Measurements from ENCODE around the gene GALNT9.
"Not testable (repeated sequence)": the region's sequence is repeated elsewhere in the genome, so short reads cannot be mapped to it uniquely, and the experiment has no call there.

Gene GALNT9

GRCh38 chr12:132248453-132249167, 80.8 kb downstream of the GALNT9 start:
- ATAC-seq (no peak), DNase-seq (ENCODE audit: low spot score in 2 of 2) (no peak)
- no peaks in the 10 kb centered on the region for H3K9me3 Mint-ChIP-seq
- no peak overlapping the region for H3K27ac Mint-ChIP-seq
- peaks cover 4% of the 10 kb centered on the region for H3K4me1 Mint-ChIP-seq
- no peaks in the 10 kb centered on the region for H3K36me3 Mint-ChIP-seq
- H3K4me3 Mint-ChIP-seq = no peak overlapping the region

- H3K9me3 Mint-ChIP-seq = no peaks in the 10 kb centered on the region
- ATAC-seq = no peak
These were observed 81.5 kb downstream of the GALNT9 start for GRCh38 chr12:132247718-132248452.

DNA sequence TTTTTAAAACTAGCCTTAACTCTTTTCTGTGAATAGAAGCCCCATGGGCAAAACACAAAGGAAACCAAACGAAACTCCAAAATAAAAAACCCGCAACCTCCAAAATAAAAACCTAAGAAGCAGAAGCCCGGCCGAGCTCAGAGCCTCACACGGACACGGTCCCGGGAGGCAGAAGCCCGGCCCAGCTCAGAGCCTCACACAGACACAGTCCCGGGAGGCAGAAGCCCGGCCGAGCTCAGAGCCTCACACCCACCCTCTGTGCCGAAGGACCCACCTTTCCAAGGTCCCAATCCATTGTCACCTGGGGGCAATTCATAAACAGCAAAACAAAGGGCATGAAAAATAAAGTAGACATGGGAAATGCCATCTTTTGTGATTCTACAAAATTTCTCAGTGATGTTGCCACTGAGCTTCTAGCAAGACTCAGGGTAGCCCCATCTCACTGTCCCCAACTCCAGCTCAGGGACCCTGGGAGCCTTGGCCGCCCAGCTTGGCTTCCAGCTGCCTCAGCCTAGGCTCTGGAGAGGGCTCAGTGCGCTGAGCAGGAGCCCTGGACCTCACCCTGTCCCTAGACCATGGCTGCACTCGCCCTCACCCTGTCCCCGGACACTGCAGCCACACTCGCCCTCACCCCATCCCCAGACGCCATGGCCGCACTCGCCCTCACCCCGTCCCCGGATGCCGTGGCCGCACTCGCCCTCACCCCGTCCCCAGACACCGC, 82.2 kb downstream of the GALNT9 start:
- no peak overlapping the region for H3K4me3 Mint-ChIP-seq
- H3K27ac Mint-ChIP-seq = no peak overlapping the region
- no peaks in the 10 kb centered on the region for H3K9me3 Mint-ChIP-seq
- DNase-seq (ENCODE audit: low spot score in 2 of 2) = no peak
- ATAC-seq = no peak
- H3K36me3 Mint-ChIP-seq = no peaks in the 10 kb centered on the region
- H3K4me1 Mint-ChIP-seq = peaks cover 8% of the 10 kb centered on the region

More at GRCh38 chr12:132247718-132248452, 81.5 kb downstream of the GALNT9 start:
- H3K27ac Mint-ChIP-seq = no peak overlapping the region
- no peak for DNase-seq (ENCODE audit: low spot score in 2 of 2)
- peaks cover 8% of the 10 kb centered on the region for H3K4me1 Mint-ChIP-seq
- H3K36me3 Mint-ChIP-seq = no peaks in the 10 kb centered on the region
- no peak overlapping the region for H3K4me3 Mint-ChIP-seq

DNA sequence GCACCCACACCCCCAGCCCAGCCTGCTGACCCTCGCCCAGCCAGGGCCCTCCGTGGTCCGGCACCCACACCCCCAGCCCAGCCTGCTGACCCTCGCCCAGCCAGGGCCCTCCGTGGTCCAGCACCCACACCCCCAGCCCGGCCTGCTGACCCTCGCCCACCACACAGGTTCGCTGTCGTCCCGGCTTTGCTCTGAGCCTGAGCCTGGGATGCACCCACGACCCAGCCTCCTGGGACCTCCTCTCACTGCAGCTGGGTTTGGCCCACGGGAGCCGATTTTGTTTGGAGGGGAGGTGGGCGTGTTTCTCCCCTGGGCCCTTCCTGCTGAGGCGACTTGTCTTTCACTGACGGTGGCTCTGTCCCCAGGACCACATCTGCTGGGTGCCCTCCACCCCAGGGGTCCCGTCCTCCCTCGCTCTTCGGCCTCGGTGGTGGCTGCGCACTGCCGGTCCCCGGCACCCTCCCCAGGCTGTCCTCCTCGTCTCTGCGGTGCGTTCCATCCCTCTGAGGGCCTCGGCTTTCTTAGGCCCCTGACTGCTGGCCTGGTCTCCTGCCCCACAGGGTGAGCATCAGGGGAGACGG, 83.8 kb downstream of the GALNT9 start:
- no peak overlapping the region for H3K4me3 Mint-ChIP-seq
- H3K36me3 Mint-ChIP-seq = no peaks in the 10 kb centered on the region
- H3K4me1 Mint-ChIP-seq = peaks cover 8% of the 10 kb centered on the region
- ATAC-seq (no peak), DNase-seq (ENCODE audit: low spot score in 2 of 2) (no peak)
- H3K27ac Mint-ChIP-seq = no peak overlapping the region
- no peaks in the 10 kb centered on the region for H3K9me3 Mint-ChIP-seq

DNA sequence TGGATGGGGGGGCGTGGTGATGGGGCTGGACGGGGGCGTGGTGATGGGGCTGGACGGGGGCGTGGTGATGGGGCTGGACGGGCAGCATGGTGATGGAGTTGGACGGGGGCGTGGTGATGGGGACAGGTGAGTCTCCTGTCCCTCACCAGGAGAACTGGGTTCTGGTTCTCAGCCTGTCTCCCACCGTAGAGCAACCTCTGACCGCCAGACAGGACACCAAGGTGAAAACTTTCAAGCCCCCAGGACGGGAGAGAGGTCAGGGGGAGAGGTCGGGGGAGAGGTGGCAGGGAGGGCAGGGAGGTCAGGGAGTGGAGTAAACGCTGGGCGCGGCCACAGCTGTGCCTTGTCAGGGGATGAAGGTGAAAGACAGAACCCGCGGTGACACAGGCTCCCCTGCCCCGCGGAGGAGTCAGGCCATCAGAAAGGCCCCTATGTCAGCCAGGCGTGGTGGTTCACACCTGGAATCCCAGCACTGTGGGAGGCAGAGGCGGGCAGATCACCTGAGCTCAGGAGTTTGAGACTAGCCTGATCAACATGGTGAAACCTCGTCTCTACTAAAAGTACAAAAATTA, 84.6 kb downstream of the GALNT9 start:
- Mint-ChIP-seq H3K9me3 (no peaks in the 10 kb centered on the region), H3K4me1 (peaks cover 8% of the 10 kb centered on the region), H3K36me3 (no peaks in the 10 kb centered on the region), H3K4me3 (no peak overlapping the region), H3K27ac (no peak overlapping the region)
- no peak for DNase-seq (ENCODE audit: low spot score in 2 of 2)
- no peak for ATAC-seq

DNA sequence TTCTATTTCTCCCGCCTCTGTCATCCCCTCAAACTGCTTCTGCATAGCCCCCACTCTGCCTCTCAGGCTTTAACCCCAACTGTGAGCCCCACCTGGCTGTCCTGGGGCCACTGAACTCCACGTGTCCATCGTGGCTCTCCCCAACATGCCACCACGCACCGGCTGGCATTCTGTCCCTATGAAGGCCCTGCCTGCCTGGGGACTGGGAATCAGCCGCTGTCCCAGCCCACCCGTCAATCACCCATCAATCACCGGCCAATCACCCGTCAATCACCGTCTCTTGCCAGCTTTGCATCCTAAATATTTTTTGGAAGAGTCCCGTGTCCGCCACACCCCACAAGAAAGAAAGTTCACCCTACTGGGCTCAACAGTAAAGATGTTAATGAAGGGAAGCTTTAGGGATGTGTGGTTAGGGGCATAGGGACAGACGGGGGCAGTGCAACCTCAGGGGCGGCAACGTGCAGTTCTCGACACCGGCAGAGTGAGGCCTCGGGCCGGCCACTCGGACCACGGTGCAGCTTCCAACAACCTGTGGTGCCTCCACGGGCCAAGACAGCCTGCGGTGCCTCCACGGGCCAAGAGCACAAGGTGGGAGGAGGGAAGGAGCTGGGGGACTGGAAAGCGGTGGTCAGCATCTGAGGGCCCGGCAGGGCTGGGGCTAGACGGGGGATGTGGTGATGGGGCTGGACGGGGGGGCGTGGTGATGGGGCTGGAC, 85.6 kb downstream of the GALNT9 start:
- H3K9me3 Mint-ChIP-seq = no peaks in the 10 kb centered on the region
- no peak for DNase-seq (ENCODE audit: low spot score in 2 of 2)
- no peak overlapping the region for H3K27ac Mint-ChIP-seq
- no peak overlapping the region for H3K4me3 Mint-ChIP-seq
- ATAC-seq = peak; percentile 17
- H3K36me3 Mint-ChIP-seq = no peaks in the 10 kb centered on the region
- peaks cover 8% of the 10 kb centered on the region for H3K4me1 Mint-ChIP-seq

GRCh38 chr12:132243171-132243570, 86.2 kb downstream of the GALNT9 start:
- not testable (repeated sequence) for H3K9me3 Mint-ChIP-seq; H3K4me3 Mint-ChIP-seq; H3K36me3 Mint-ChIP-seq; H3K4me1 Mint-ChIP-seq; ATAC-seq; H3K27ac Mint-ChIP-seq; DNase-seq (ENCODE audit: low spot score in 2 of 2)

DNA sequence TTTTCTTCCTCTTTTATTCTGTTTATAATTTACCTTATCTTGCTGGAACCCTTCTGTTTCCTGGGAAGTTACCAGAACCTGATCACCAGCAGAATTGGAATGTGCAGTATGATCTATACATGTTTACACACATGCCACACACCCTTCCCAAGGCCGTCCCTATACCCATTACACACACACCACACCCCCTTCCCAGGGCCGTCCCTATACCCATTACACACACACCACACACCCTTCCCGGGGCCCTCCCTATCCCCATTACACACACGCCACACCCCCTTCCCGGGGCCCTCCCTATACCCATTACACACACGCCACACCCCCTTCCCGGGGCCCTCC, 88.8 kb downstream of the GALNT9 start:
- not testable (repeated sequence) for H3K27ac Mint-ChIP-seq; H3K4me3 Mint-ChIP-seq; DNase-seq (ENCODE audit: low spot score in 2 of 2); H3K36me3 Mint-ChIP-seq; H3K9me3 Mint-ChIP-seq; ATAC-seq
- H3K4me1 Mint-ChIP-seq = peaks cover 14% of the 10 kb centered on the region

DNA sequence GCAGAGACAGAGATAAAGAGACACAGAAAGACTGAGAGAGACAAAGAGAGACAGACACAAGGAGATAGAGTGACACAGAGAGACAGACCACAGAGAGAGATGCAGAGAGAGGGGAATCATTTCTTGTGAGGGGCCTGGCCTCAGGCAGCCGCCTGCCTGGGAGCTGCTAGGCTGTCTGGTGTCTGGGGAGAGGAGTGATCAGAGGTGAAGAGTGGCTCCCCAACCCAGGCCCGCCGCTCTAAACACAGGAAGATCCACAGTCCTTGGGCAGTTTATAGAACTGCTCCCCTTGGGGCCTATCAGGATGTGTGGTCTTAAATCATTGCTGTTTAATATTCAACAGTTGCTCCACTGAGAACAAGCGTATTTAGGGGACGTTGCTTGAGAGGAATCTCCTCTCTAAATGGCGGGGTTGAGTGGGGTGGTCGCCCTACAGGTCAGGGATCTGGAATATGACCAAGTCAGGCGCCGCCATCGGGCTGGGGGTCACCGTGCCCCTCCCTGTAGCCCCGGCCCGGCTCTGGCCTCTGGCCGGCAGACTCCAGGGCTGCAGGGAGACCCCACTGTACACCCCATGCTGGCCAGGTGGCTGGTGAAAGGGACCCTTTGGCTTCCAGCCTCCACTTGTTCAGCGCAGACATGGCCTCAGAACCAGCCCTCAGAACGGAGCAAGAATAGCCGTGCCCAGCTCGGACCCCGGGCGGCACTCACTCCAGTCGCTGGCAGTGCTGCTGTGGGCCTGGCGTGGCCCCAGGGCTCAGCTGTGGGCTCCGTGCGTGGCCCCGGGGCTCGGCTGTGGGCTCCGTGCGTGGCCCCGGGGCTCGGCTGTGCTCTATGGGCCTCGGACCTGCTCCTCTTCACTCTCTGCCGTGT, 89.4 kb downstream of the GALNT9 start:
- Mint-ChIP-seq H3K27ac (no peak overlapping the region), H3K4me3 (no peak overlapping the region), H3K4me1 (peaks cover 14% of the 10 kb centered on the region), H3K9me3 (no peaks in the 10 kb centered on the region), H3K36me3 (no peaks in the 10 kb centered on the region)
- no peak for ATAC-seq
- DNase-seq (ENCODE audit: low spot score in 2 of 2) = no peak

GRCh38 chr12:132239392-132239791, 90.0 kb downstream of the GALNT9 start:
- H3K27ac Mint-ChIP-seq = no peak overlapping the region
- peaks cover 14% of the 10 kb centered on the region for H3K4me1 Mint-ChIP-seq
- ATAC-seq = no peak
- DNase-seq (ENCODE audit: low spot score in 2 of 2) = no peak
- no peak overlapping the region for H3K4me3 Mint-ChIP-seq
- no peaks in the 10 kb centered on the region for H3K36me3 Mint-ChIP-seq
- no peaks in the 10 kb centered on the region for H3K9me3 Mint-ChIP-seq

DNA sequence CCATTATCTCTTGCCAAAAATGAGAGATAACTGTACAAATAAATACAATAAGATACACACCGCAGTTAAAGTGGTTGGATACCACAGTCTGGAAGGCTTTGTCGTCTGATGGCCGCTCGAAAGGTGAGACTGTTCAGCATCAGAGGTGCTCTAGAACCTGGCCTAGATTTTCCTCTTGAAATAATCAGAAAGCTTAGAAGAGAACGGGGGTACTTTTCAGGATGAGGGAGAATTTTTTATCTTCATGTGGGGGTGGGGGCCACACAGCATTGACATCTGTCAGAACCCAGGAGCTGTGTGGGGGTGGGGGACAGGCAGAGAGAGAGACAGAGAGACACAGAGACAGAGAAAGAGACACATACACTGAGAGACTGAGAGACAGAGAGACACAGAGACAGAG, 90.5 kb downstream of the GALNT9 start:
- peaks cover 12% of the 10 kb centered on the region for H3K4me1 Mint-ChIP-seq
- H3K36me3 Mint-ChIP-seq = no peaks in the 10 kb centered on the region
- no peak overlapping the region for H3K27ac Mint-ChIP-seq
- H3K4me3 Mint-ChIP-seq = no peak overlapping the region
- DNase-seq (ENCODE audit: low spot score in 2 of 2) (no peak), ATAC-seq (no peak)
- H3K9me3 Mint-ChIP-seq = no peaks in the 10 kb centered on the region

GRCh38 chr12:132238488-132238854, 90.9 kb downstream of the GALNT9 start:
- ATAC-seq = peak; percentile 57
- DNase-seq (ENCODE audit: low spot score in 2 of 2) = no peak
- H3K36me3 Mint-ChIP-seq = no peaks in the 10 kb centered on the region
- no peaks in the 10 kb centered on the region for H3K9me3 Mint-ChIP-seq
- no peak overlapping the region for H3K27ac Mint-ChIP-seq
- H3K4me3 Mint-ChIP-seq = no peak overlapping the region
- peaks cover 8% of the 10 kb centered on the region for H3K4me1 Mint-ChIP-seq

GRCh38 chr12:132237772-132238487, 91.5 kb downstream of the GALNT9 start:
- no peak for DNase-seq (ENCODE audit: low spot score in 2 of 2)
- no peak overlapping the region for H3K4me3 Mint-ChIP-seq
- no peaks in the 10 kb centered on the region for H3K36me3 Mint-ChIP-seq
- no peak overlapping the region for H3K27ac Mint-ChIP-seq
- H3K4me1 Mint-ChIP-seq = peaks cover 6% of the 10 kb centered on the region
- H3K9me3 Mint-ChIP-seq = no peaks in the 10 kb centered on the region
- ATAC-seq = peak; percentile 32
